WTC11 (cell line): ENCODE data around the gene TUBB2B. TPM values are rescaled to one million over a fixed set of nuclear protein-coding genes. Genes with fewer than 3 reads are reported as not detected.

Source experiments
- ATAC-seq: fragments of 200-7000 bp; cut with Tn5 transposase; 2 replicates; pipeline ENCODE4 v1.10.0; 2021; ENCODE audit warnings: mild to moderate bottlenecking, moderate library complexity
- CTCF ChIA-PET: fragments of 300-600 bp; sonication (Branson Sonifier 250); formaldehyde crosslinking; loops from one replicate; lab custom pipeline; 2021; ENCODE audit warnings: antibody characterized with exemption; lab: Charles Lee
- POLR2A ChIA-PET: fragments of 350-600 bp; sonication (Branson Sonifier 250); formaldehyde crosslinking; loops from one replicate; lab custom pipeline; 2021; ENCODE audit warnings: antibody characterized with exemption; lab: Charles Lee
- DNase-seq: peaks from one replicate; pipeline ENCODE4 v3.0.0; 2021; ENCODE audit warnings: low spot score
- H3K27ac Mint-ChIP-seq: 2 replicates; pipeline ENCODE4 v1.8.0; 2021; ENCODE audit warnings: mixed read lengths
- H3K27me3 Mint-ChIP-seq: 2 replicates; pipeline ENCODE4 v1.8.0; 2021; ENCODE audit warnings: low read depth, mild to moderate bottlenecking, moderate library complexity, mixed read lengths
- H3K36me3 Mint-ChIP-seq: 2 replicates; pipeline ENCODE4 v1.8.0; 2021; ENCODE audit warnings: mixed read lengths
- H3K4me1 Mint-ChIP-seq: 2 replicates; pipeline ENCODE4 v1.8.0; 2022; ENCODE audit warnings: mixed read lengths
- H3K4me3 Mint-ChIP-seq: 2 replicates; pipeline ENCODE4 v1.8.0; 2021; ENCODE audit warnings: mild to moderate bottlenecking, moderate library complexity, mixed read lengths
- H3K9me3 Mint-ChIP-seq: 2 replicates; pipeline ENCODE4 v1.8.0; 2021; ENCODE audit warnings: mixed read lengths
- ATF1 ChIP-seq: sonication (generic); formaldehyde crosslinking; IDR thresholded peaks from 2 replicates; pipeline ENCODE4 v1.8.1; 2023; ENCODE audit warnings: mild to moderate bottlenecking, moderate library complexity, missing genetic modification reagents
- ESRRA ChIP-seq: sonication (generic); formaldehyde crosslinking; IDR thresholded peaks from 2 replicates; pipeline ENCODE4 v1.8.1; 2022; ENCODE audit warnings: mild to moderate bottlenecking, missing genetic modification reagents, borderline replicate concordance
- HMGA2 ChIP-seq: fragments of 250-450 bp; sonication (Bioruptor Pico); IDR thresholded peaks from 2 replicates; pipeline ENCODE4 v1.4.0; 2021; ENCODE audit warnings: mild to moderate bottlenecking, moderate library complexity
- JUN ChIP-seq: sonication (generic); formaldehyde crosslinking; IDR thresholded peaks from 2 replicates; pipeline ENCODE4 v1.8.0; 2023; ENCODE audit warnings: mild to moderate bottlenecking, missing genetic modification reagents
- KAT7 ChIP-seq: sonication (generic); formaldehyde crosslinking; IDR thresholded peaks from 2 replicates; pipeline ENCODE4 v1.8.1; 2023; ENCODE audit warnings: missing genetic modification reagents, mild to moderate bottlenecking, borderline replicate concordance
- MAX ChIP-seq: sonication (generic); formaldehyde crosslinking; IDR thresholded peaks from 2 replicates; pipeline ENCODE4 v1.8.0; 2022; ENCODE audit warnings: mild to moderate bottlenecking, missing genetic modification reagents
- NFATC4 ChIP-seq: fragments of 250-450 bp; sonication (Bioruptor Pico); IDR thresholded peaks from 2 replicates; pipeline ENCODE4 v1.9.0; 2021; ENCODE audit warnings: mild to moderate bottlenecking
- NR1H2 ChIP-seq: sonication (generic); formaldehyde crosslinking; IDR thresholded peaks from 2 replicates; pipeline ENCODE4 v1.9.0; 2021; ENCODE audit warnings: mild to moderate bottlenecking, moderate library complexity, missing genetic modification reagents
- OVOL2 ChIP-seq: fragments of 250-450 bp; sonication (Bioruptor Pico); IDR thresholded peaks from 2 replicates; pipeline ENCODE4 v1.9.0; 2021; ENCODE audit warnings: mild to moderate bottlenecking, borderline replicate concordance
- RELA ChIP-seq: sonication (generic); formaldehyde crosslinking; IDR thresholded peaks from 2 replicates; pipeline ENCODE4 v1.8.1; 2022; ENCODE audit warnings: missing genetic modification reagents, mild to moderate bottlenecking, borderline replicate concordance
- SMAD4 ChIP-seq: sonication (generic); formaldehyde crosslinking; IDR thresholded peaks from 2 replicates; pipeline ENCODE4 v1.8.0; 2022; ENCODE audit warnings: mild to moderate bottlenecking, missing genetic modification reagents
- TCF7 ChIP-seq: sonication (generic); formaldehyde crosslinking; IDR thresholded peaks from 2 replicates; pipeline ENCODE4 v1.8.0; 2022; ENCODE audit warnings: mild to moderate bottlenecking, low read depth, missing genetic modification reagents, moderate library complexity
- TEAD4 ChIP-seq: sonication (generic); formaldehyde crosslinking; IDR thresholded peaks from 2 replicates; pipeline ENCODE4 v1.8.0; 2022; ENCODE audit warnings: mild to moderate bottlenecking, missing genetic modification reagents
- ZBTB43 ChIP-seq: sonication (generic); formaldehyde crosslinking; IDR thresholded peaks from 2 replicates; pipeline ENCODE4 v1.8.1; 2023; ENCODE audit warnings: mild to moderate bottlenecking, missing genetic modification reagents
- ZNF396 ChIP-seq: fragments of 250-450 bp; sonication (Bioruptor Pico); IDR thresholded peaks from 2 replicates; pipeline ENCODE4 v1.8.0; 2021; ENCODE audit warnings: mild to moderate bottlenecking, moderate library complexity, borderline replicate concordance
- ZNF425 ChIP-seq: fragments of 250-450 bp; sonication (Bioruptor Pico); conservative IDR thresholded peaks from 2 replicates; pipeline ENCODE4 v1.9.0; 2021; ENCODE audit warnings: mild to moderate bottlenecking
- ZNF512 ChIP-seq: sonication (generic); formaldehyde crosslinking; IDR thresholded peaks from 2 replicates; pipeline ENCODE4 v1.8.1; 2022; ENCODE audit warnings: missing genetic modification reagents, borderline replicate concordance
- total RNA-seq: library from RNA; stranded (reverse); gene quantifications from 3 replicates; pipeline ENCODE4 v1.2.3, GENCODE V29; 2021
- TF ChIP-seq, protein P1 (sequence below): sonication (generic); formaldehyde crosslinking; IDR thresholded peaks from 2 replicates; pipeline ENCODE4 v1.8.0; 2022; ENCODE audit warnings: mild to moderate bottlenecking, missing genetic modification reagents
- TF ChIP-seq, protein P2 (sequence below): fragments of 250-450 bp; sonication (Bioruptor Pico); IDR thresholded peaks from 2 replicates; pipeline ENCODE4 v2.1.2; 2022; ENCODE audit warnings: mild to moderate bottlenecking, moderate library complexity
- TF ChIP-seq, protein P3 (sequence below): sonication (generic); formaldehyde crosslinking; conservative IDR thresholded peaks from 2 replicates; pipeline ENCODE4 v1.8.1; 2023; ENCODE audit warnings: mild to moderate bottlenecking, low read depth, missing genetic modification reagents, moderate library complexity

TUBB2B gene
- total RNA-seq, 1 experiment from 2014 or later, result 591 TPM

DNA sequence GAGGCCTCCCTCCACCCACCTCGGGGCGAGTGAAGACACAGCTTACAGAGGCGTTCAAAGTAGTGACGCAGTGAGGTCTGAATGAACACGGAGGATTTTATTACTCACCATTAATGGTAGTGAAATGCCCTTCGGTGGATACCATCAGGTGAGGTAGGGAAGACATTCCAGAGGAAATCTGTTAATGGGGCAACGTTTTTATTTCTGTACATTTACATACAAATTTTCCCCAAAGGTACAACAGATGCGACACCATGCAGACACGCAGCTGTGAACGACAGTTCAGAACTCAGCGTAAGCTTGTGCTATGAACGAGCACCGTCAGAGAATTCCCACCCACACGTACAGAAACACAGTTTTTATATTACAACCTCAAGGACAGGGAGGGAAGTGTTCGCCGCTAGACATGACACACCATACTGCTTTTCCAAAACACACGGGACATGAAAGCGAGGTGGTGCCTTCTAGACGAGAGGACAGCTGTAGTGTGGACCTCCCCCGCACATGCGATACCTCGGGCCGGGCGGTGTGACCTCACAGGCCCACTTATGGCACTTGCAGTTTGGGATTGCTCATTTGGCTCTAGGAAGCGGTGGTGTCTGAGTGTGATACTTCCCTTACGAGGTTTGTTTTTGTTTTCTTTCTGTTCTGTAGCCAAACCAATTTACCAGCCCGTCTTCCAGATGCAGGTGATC, 42.0 kb upstream of the TUBB2B start:
- DNase-seq (no peak), ATAC-seq (no peak)
- Mint-ChIP-seq H3K4me3 (no peak overlapping the region), H3K27ac (peak overlapping the region; percentile 77), H3K9me3 (no peaks in the 10 kb centered on the region; the same call in 1 of the 2 replicates), H3K4me1 (peaks cover 9% of the 10 kb centered on the region), H3K27me3 (no peaks in the 10 kb centered on the region), H3K36me3 (peaks cover 71% of the 10 kb centered on the region)
- TF ChIP-seq, protein P1, sequence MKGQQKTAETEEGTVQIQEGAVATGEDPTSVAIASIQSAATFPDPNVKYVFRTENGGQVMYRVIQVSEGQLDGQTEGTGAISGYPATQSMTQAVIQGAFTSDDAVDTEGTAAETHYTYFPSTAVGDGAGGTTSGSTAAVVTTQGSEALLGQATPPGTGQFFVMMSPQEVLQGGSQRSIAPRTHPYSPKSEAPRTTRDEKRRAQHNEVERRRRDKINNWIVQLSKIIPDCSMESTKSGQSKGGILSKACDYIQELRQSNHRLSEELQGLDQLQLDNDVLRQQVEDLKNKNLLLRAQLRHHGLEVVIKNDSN (CRISPR knock-in tag), result no peak
- TF ChIP-seq HMGA2, result no peak
- TF ChIP-seq ESRRA, result no peak
- no peak for TF ChIP-seq NFATC4
- TF ChIP-seq ATF1 (CRISPR knock-in tag), result no peak
- no peak for TF ChIP-seq SMAD4 (CRISPR knock-in tag)
- no peak for TF ChIP-seq ZBTB43
- TF ChIP-seq, protein P2, sequence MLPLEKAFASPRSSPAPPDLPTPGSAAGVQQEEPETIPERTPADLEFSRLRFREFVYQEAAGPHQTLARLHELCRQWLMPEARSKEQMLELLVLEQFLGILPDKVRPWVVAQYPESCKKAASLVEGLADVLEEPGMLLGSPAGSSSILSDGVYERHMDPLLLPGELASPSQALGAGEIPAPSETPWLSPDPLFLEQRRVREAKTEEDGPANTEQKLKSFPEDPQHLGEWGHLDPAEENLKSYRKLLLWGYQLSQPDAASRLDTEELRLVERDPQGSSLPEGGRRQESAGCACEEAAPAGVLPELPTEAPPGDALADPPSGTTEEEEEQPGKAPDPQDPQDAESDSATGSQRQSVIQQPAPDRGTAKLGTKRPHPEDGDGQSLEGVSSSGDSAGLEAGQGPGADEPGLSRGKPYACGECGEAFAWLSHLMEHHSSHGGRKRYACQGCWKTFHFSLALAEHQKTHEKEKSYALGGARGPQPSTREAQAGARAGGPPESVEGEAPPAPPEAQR (CRISPR knock-in tag), result no peak
- no peak for TF ChIP-seq NR1H2
- TF ChIP-seq ZNF425 (CRISPR knock-in tag), result no peak
- no peak for TF ChIP-seq ZNF396 (CRISPR knock-in tag)
- TF ChIP-seq ZNF512 (CRISPR knock-in tag), result no peak
- TF ChIP-seq JUN, result no peak
- ChIA-PET CTCF (no interaction called here), POLR2A (no interaction called here)

DNA sequence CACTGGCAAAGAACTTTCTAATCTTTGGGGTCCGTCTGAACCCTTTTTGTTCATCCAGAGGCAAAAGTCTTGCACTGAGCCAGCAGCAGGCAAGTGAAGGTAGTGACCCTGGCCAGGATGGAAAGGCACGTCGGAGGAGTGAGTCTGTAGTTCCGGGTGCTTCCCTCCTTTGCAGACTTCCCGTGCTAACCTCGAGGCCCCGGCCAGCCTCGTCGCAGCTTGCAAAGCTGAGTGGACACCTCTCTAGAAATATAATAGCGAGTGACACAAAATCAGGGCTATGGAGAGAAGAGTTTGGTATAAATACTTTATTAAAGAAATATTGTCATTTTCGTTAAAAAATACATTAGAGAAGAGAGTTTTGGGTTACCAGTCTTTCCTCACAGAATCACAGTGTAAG, 41.2 kb upstream of the TUBB2B start:
- Mint-ChIP-seq H3K9me3 (no peaks in the 10 kb centered on the region; the same call in 1 of the 2 replicates), H3K27me3 (no peaks in the 10 kb centered on the region), H3K27ac (peak overlapping the region; percentile 66; the same call in 1 of the 2 replicates), H3K4me3 (no peak overlapping the region), H3K4me1 (peaks cover 9% of the 10 kb centered on the region), H3K36me3 (peaks cover 69% of the 10 kb centered on the region)
- ATAC-seq (no peak), DNase-seq (no peak)
- ChIA-PET CTCF (no interaction called here), POLR2A (no interaction called here)
- TF ChIP-seq ESRRA, result no peak
- TF ChIP-seq KAT7, result no peak
- no peak for TF ChIP-seq TEAD4 (CRISPR knock-in tag)
- TF ChIP-seq, all 79 proteins: peak for 0

GRCh38 chr6:3267162-3267561, 39.7 kb upstream of the TUBB2B start:
- H3K4me1 Mint-ChIP-seq, result peaks cover 8% of the 10 kb centered on the region
- no peak overlapping the region for H3K4me3 Mint-ChIP-seq
- TF ChIP-seq, protein P3, sequence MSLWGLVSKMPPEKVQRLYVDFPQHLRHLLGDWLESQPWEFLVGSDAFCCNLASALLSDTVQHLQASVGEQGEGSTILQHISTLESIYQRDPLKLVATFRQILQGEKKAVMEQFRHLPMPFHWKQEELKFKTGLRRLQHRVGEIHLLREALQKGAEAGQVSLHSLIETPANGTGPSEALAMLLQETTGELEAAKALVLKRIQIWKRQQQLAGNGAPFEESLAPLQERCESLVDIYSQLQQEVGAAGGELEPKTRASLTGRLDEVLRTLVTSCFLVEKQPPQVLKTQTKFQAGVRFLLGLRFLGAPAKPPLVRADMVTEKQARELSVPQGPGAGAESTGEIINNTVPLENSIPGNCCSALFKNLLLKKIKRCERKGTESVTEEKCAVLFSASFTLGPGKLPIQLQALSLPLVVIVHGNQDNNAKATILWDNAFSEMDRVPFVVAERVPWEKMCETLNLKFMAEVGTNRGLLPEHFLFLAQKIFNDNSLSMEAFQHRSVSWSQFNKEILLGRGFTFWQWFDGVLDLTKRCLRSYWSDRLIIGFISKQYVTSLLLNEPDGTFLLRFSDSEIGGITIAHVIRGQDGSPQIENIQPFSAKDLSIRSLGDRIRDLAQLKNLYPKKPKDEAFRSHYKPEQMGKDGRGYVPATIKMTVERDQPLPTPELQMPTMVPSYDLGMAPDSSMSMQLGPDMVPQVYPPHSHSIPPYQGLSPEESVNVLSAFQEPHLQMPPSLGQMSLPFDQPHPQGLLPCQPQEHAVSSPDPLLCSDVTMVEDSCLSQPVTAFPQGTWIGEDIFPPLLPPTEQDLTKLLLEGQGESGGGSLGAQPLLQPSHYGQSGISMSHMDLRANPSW (CRISPR knock-in tag), result no peak
- TF ChIP-seq TCF7 (CRISPR knock-in tag), result no peak
- no peak for TF ChIP-seq MAX (CRISPR knock-in tag)
- TF ChIP-seq OVOL2 (CRISPR knock-in tag), result no peak
- no peak for TF ChIP-seq RELA
- H3K27ac Mint-ChIP-seq, result peak overlapping the region; percentile 79; the same call in 1 of the 2 replicates
- H3K9me3 Mint-ChIP-seq, result no peaks in the 10 kb centered on the region; the same call in 1 of the 2 replicates
- no peaks in the 10 kb centered on the region for H3K27me3 Mint-ChIP-seq
- H3K36me3 Mint-ChIP-seq, result peaks cover 64% of the 10 kb centered on the region
- ChIA-PET POLR2A (no interaction called here), CTCF (interaction anchor here (0.7 kb wide), 1 partner anchor 465 kb away, joined by 3 read pairs; no protein-coding TSS in a partner anchor)
- DNase-seq (no peak), ATAC-seq (no peak)
